Spinal cord (tissue), 10 donors: ENCODE data around the gene STK4. TPM values are rescaled to one million over a fixed set of nuclear protein-coding genes. Genes with fewer than 3 reads are reported as not detected.

ENCODE experiments used
- DNase-seq, 6 donors: peaks; one replicate each; pipeline versions ENCODE4 v3.0.0 to v3.0.0-alpha.2; 2013 to 2015; ENCODE audit warnings: low spot score in 6 of 6, low read depth in 4 of 6
- H3K27ac ChIP-seq: one replicate; pipeline ENCODE4 v1.5.1; 2013; ENCODE audit warnings: low read depth, low read length, control low read depth
- H3K27me3 ChIP-seq: one replicate; pipeline ENCODE4 v1.6.1; 2013; ENCODE audit warnings: low read length; ENCODE audit not compliant: control insufficient read depth, insufficient read depth
- H3K36me3 ChIP-seq: one replicate; pipeline ENCODE4 v1.6.1; 2013; ENCODE audit warnings: low read length; ENCODE audit not compliant: control insufficient read depth, insufficient read depth
- H3K4me1 ChIP-seq: one replicate; pipeline ENCODE4 v1.6.1; 2013; ENCODE audit warnings: low read length; ENCODE audit not compliant: control insufficient read depth, insufficient read depth
- H3K4me3 ChIP-seq: one replicate; pipeline ENCODE4 v1.5.1; 2013; ENCODE audit warnings: low read depth, low read length, control low read depth
- H3K9me3 ChIP-seq: one replicate; pipeline ENCODE4 v1.6.1; 2013; ENCODE audit warnings: low read length; ENCODE audit not compliant: control insufficient read depth, insufficient read depth
- WGBS: methylation state at CpG from one replicate; pipeline ENCODE4 v1.1.5; 2013; ENCODE audit warnings: missing lambda C conversion rate; ENCODE audit not compliant: insufficient coverage; 5-methylcytosine and 5-hydroxymethylcytosine counted together
- polyA plus RNA-seq, 2 donors: library from polyadenylated mRNA; unstranded; fragments of 120-200 nt; gene quantifications; one replicate each; pipeline ENCODE4 v1.2.1, GENCODE V29; 2013; ENCODE audit not compliant: insufficient read length in 2 of 2
- total RNA-seq, 2 donors: library from RNA; depleted of rRNA in 1 of 2; stranded (reverse); fragments of 120-200 nt in 1 of 2; fragments of >200 nt in 1 of 2; gene quantifications; one replicate each; pipeline versions ENCODE4 v1.2.3 to v1.2.4, GENCODE V29; 2013 to 2014
- donor health status: healthy.

STK4 gene
- total and polyA plus RNA-seq, 4 donors = 13.5 to 36.5 (median 18.0) TPM

DNA sequence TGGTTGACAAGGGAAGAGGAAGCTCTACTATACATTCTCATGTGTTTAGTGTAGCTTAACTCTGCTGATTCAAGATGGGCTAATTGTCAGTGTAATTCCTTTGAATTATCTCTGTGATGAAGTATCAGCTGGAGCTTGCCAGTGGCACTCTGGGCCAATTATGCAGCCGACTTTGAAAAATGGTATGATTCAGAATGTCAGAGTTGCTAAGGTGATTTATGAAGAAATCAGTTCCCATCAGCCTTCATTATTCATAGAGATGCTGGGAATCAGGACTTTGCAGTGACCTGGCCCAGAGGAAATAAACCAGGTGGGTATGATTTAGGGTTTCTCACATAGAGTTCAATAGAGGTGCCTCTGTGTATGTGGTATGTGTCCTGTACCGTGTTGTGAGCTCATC lies 101.2 kb downstream of the STK4 start:
- DNase-seq = peak in 1 of 6 donors; percentile 55

DNA sequence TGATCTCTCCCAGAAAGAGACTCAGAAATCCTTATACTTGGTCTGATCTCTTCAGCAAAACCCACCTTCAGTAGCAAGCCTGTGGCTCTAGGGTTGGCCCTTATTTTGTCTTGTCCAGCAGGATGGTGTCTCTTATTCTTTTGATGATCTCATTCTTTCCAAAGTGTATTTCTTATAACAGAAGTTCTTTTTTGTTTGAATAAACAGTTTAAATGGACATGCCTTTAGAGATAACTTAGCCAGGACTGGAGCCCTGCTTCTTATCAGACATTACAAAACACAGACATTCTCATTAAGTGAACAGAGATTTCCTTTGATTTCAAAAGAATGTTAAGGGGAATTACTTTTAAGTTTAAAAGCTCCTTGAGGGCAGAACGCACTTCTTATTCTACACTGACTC lies 102.9 kb downstream of the STK4 start:
- Histone ChIP-seq H3K36me3 (no peaks in the 10 kb centered on the region), H3K4me1 (no peaks in the 10 kb centered on the region), H3K9me3 (no peaks in the 10 kb centered on the region), H3K27me3 (no peaks in the 10 kb centered on the region), H3K4me3 (no peak overlapping the region), H3K27ac (no peak overlapping the region)
- WGBS = no CpG with 5 or more reads among the region's 1 CpG
- DNase-seq = no peak

More for the DNA sequence above, 101.2 kb downstream of the STK4 start:
- Histone ChIP-seq H3K27ac (no peak overlapping the region), H3K4me1 (no peaks in the 10 kb centered on the region), H3K9me3 (peaks cover 2% of the 10 kb centered on the region), H3K36me3 (no peaks in the 10 kb centered on the region), H3K4me3 (no peak overlapping the region), H3K27me3 (no peaks in the 10 kb centered on the region)
- WGBS = no CpG with 5 or more reads among the region's 2 CpGs

DNA sequence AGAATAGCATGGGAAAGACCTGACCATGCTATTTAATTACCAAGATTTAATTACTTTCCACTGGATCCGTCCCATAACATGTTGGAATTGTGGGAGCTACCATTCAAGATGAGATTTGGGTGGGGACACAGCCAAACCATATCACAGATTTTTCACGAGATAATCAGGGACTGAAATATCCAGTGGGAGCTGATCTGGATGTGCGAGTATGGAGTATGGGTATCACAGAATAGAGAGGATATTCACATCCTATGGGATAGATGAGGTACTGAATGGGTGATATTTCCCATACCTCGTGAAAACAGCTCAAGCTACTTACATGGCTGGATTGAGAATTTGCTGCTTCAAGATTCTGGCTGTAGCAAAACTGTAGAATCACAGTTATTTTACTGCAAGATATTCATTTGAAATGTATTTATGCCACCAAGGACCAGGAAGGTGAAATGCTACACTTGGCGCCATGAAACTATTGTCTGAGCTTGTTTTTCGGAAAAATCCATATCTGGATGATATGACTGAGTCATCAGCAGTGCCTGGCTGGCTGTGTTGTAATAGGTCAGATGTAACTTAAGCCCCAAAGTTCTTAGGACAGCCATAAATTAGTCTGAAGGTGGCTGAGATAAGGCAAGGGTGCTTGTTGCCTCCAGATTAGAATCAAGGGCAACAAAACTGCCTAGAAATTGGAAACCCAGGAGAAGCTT lies 104.8 kb downstream of the STK4 start:
- peaks cover 6% of the 10 kb centered on the region for H3K36me3 ChIP-seq
- no peak overlapping the region for H3K27ac ChIP-seq
- no peak for DNase-seq
- H3K4me1 ChIP-seq = no peaks in the 10 kb centered on the region
- H3K9me3 ChIP-seq = no peaks in the 10 kb centered on the region
- H3K27me3 ChIP-seq = no peaks in the 10 kb centered on the region
- H3K4me3 ChIP-seq = no peak overlapping the region
- 100% methylated on average over 4 of the region's 6 CpGs for WGBS

DNA sequence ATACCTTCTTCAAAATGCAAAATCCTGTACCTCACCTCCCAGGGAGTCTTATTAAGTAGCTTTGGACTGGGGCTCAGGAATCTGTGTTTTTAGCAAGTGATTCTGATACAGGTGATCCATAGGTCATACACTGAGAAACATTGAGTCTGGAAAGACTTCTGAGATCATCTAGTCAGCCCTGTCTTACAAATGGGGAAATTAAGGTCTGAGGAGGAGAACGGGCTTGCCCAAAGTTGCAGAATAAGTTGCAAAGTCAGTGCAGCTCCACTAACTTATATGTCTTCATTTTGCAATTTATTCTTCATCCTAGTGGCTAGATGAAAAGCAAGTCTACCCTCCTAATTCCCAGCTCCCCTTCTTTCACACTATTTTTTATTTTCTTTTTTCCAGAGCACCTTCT lies 105.8 kb downstream of the STK4 start:
- WGBS = 100% methylated on average over 1 of the region's 1 CpG
- DNase-seq = no peak
- Histone ChIP-seq H3K4me1 (no peaks in the 10 kb centered on the region), H3K36me3 (peaks cover 9% of the 10 kb centered on the region), H3K9me3 (no peaks in the 10 kb centered on the region), H3K27ac (no peak overlapping the region), H3K4me3 (no peak overlapping the region), H3K27me3 (no peaks in the 10 kb centered on the region)

DNA sequence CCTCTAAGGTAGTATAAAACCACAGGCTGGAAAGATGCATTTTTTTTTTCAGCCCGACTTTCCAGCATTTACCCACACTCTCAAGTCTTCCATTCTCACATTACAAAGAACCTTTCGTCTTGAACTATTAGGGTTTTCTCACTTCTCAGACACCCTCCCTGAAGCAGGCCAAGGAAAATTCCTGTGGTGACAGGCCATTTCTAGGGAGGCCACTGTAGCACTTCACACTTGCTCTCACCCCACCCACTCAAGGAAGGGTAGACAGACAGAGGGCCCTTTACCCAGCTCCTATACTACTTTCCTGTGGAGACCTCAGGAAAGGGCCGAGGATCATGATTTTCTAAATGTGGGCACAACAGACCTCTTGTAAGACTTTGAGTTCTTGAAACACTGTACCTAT lies 106.9 kb downstream of the STK4 start:
- no peak overlapping the region for H3K4me3 ChIP-seq
- H3K27me3 ChIP-seq = no peaks in the 10 kb centered on the region
- no peak for DNase-seq
- H3K4me1 ChIP-seq = no peaks in the 10 kb centered on the region
- peaks cover 15% of the 10 kb centered on the region for H3K36me3 ChIP-seq
- WGBS = 69% methylated on average over 3 of the region's 3 CpGs
- H3K9me3 ChIP-seq = no peaks in the 10 kb centered on the region
- no peak overlapping the region for H3K27ac ChIP-seq

DNA sequence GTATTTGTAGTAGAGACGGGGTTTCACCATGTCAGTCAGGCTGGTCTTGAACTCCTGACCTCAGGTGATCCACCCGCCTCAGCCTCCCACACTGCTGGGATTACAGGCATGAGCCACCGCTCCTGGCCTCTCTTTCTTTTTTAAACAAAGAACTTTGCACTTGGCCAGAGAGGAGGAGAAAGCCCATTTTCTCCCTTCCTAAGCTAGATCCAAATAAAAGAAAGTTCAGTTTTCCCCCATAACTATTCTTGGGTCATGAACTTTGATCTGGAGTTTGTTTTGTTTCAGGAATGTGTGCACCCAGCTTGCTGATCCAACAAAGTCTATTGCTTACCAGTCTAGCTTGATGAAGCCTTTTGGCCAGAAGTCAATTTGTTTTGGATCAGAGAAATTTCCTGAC lies 111.2 kb downstream of the STK4 start:
- Histone ChIP-seq H3K36me3 (peaks cover 18% of the 10 kb centered on the region), H3K27me3 (no peaks in the 10 kb centered on the region), H3K9me3 (no peaks in the 10 kb centered on the region), H3K4me1 (no peaks in the 10 kb centered on the region), H3K27ac (no peak overlapping the region), H3K4me3 (no peak overlapping the region)
- 40% methylated on average over 1 of the region's 3 CpGs for WGBS
- DNase-seq = no peak

DNA sequence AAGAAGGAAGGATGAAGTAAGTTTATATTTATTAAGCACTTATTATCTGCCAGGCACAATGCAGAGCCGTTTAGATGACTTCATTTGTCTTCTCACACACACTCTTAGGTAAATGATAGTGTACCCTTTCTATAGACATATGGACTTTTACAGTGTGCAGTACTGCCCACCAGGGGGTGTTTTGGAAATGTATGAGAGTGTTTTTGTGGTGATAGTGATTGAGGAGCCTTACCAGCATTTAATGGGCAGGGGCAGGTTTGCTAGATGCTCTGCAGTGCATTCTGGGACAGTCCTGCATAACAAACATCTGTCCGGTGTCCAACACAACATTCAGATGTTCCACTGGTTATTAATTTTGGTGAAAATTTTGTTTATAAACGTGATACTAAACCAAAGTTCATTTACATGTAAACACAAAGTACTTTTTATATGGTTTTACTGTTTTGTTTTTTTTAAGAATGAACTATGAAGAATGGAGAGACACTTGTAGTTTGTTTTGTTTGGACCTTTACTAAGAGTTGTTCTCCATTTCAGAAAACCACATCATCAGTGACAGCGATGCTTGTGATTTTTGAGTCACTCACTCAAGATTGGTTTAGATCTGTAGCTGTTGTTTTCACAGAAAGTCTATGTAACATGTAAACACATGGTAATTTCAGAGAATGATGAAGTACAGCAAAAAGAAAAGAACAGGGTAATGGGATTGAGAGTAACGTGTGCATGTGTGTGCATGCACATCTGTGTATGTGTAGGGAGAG lies 114.7 kb downstream of the STK4 start:
- 81% methylated on average over 1 of the region's 5 CpGs for WGBS
- Histone ChIP-seq H3K27ac (no peak overlapping the region), H3K36me3 (peaks cover 12% of the 10 kb centered on the region), H3K27me3 (no peaks in the 10 kb centered on the region), H3K9me3 (no peaks in the 10 kb centered on the region), H3K4me3 (no peak overlapping the region), H3K4me1 (no peaks in the 10 kb centered on the region)
- DNase-seq = peak in 1 of 6 donors; percentile 12

DNA sequence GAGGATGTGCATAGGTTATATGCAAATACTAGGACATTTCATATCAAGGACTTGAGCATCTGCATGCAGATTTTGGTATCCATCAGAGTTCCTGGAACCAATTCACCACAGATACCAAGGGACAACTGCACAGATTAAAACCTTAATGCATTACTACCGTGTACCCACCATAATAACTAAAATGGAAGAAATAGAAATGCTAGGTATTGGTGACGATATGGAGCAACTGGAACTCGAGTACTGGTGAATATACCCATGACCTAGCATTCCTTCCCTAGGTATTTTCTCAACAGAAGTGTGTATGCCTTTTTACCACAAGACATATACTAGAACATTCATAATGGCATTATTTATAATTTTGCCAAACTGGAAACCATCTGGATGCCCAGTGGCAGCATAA lies 116.2 kb downstream of the STK4 start:
- no CpG with 5 or more reads among the region's 3 CpGs for WGBS

DNA sequence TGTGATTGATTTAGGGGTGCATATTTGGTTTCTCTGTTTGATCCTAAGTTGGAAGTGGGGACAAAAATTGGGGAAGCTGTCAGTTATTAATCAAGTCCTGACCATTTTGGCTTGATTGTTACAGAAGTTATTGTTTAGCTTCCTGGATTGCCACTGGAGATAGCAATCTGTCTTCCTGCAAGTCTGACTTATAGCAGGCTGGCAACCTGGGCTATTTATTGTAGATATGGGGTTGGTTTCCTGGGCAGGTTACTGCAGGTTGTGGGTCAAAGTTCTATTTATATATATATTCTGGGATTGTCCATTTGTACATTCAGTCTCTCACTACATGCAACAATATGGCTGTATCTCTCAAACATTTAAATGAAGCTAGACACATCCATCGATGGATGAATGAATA lies 116.8 kb downstream of the STK4 start:
- no peaks in the 10 kb centered on the region for H3K27me3 ChIP-seq
- no CpG with 5 or more reads among the region's 1 CpG for WGBS

More for the DNA sequence above, 116.2 kb downstream of the STK4 start:
- H3K27ac ChIP-seq = no peak overlapping the region
- peaks cover 6% of the 10 kb centered on the region for H3K36me3 ChIP-seq
- no peaks in the 10 kb centered on the region for H3K27me3 ChIP-seq
- H3K9me3 ChIP-seq = no peaks in the 10 kb centered on the region
- DNase-seq = no peak
- H3K4me1 ChIP-seq = no peaks in the 10 kb centered on the region
- no peak overlapping the region for H3K4me3 ChIP-seq

DNA sequence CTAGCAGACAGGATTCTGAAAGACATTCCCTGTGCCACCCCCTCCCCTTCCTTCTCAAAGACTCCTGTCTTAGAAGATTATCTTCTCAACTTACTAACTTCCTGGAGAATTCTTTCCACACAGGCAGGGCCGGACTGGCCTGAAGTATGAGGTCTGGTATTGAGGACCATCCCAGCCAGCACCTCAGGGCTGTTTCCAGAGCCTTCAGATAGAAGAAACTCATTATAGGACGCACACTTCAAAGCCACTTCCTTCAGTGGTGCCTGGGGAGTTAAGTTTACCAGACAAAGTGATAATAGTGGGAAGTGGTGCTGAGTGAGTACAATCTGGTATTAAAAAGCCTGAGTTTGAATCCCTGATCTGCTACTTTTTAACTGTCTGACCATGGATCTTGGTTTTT lies 119.0 kb downstream of the STK4 start:
- Histone ChIP-seq H3K27ac (no peak overlapping the region), H3K4me1 (no peaks in the 10 kb centered on the region), H3K36me3 (no peaks in the 10 kb centered on the region), H3K27me3 (no peaks in the 10 kb centered on the region), H3K9me3 (no peaks in the 10 kb centered on the region), H3K4me3 (no peak overlapping the region)
- 100% methylated on average over 1 of the region's 2 CpGs for WGBS
- no peak for DNase-seq

More for the DNA sequence above, 116.8 kb downstream of the STK4 start:
- no peaks in the 10 kb centered on the region for H3K4me1 ChIP-seq
- H3K27ac ChIP-seq = no peak overlapping the region
- H3K4me3 ChIP-seq = no peak overlapping the region
- H3K36me3 ChIP-seq = peaks cover 4% of the 10 kb centered on the region
- no peaks in the 10 kb centered on the region for H3K9me3 ChIP-seq
- no peak for DNase-seq
